Retina (tissue), 1 donor: ENCODE data around the gene ELP2.
"Not testable (repeated sequence)": the region's sequence is repeated elsewhere in the genome, so short reads cannot be mapped to it uniquely, and the experiment has no call there.

ENCODE experiments used
- DNase-seq: peaks from one replicate; pipeline ENCODE4 v3.0.0-alpha.2; 2016

The ELP2 gene, protein sequence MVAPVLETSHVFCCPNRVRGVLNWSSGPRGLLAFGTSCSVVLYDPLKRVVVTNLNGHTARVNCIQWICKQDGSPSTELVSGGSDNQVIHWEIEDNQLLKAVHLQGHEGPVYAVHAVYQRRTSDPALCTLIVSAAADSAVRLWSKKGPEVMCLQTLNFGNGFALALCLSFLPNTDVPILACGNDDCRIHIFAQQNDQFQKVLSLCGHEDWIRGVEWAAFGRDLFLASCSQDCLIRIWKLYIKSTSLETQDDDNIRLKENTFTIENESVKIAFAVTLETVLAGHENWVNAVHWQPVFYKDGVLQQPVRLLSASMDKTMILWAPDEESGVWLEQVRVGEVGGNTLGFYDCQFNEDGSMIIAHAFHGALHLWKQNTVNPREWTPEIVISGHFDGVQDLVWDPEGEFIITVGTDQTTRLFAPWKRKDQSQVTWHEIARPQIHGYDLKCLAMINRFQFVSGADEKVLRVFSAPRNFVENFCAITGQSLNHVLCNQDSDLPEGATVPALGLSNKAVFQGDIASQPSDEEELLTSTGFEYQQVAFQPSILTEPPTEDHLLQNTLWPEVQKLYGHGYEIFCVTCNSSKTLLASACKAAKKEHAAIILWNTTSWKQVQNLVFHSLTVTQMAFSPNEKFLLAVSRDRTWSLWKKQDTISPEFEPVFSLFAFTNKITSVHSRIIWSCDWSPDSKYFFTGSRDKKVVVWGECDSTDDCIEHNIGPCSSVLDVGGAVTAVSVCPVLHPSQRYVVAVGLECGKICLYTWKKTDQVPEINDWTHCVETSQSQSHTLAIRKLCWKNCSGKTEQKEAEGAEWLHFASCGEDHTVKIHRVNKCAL

GRCh38 chr18:36129300-36130038 is at the start of gene ELP2, which contains the start of gene SLC39A6:
Gene ELP2 (plus strand): TSS chr18:36129899. CDS start chr18:36129934, 35 bp downstream.
Gene SLC39A6 (minus strand): TSS chr18:36129340. CDS start chr18:36127007, 2,333 bp downstream.
- peak; percentile 100 for DNase-seq

DNA sequence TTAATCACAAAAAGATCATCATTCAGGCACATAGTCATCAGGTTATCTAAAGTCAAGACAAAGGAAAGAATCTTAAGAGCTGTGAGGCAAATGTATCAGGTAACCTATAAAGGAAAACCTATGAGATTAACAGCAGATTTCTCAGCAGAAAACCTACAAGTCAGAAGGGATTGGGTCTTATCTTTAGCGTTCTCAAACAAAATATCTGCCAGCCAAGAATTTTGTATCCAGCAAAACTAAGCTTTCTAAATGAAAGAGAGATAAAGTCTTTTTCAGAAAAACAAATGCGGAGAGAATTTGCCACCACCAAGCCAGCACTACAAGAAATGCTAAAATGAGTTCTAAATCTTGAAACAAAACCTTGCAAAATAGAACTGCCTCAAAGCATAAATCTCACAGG is 48.6 kb upstream of the ELP2 start:
- DNase-seq = not testable (repeated sequence)

DNA sequence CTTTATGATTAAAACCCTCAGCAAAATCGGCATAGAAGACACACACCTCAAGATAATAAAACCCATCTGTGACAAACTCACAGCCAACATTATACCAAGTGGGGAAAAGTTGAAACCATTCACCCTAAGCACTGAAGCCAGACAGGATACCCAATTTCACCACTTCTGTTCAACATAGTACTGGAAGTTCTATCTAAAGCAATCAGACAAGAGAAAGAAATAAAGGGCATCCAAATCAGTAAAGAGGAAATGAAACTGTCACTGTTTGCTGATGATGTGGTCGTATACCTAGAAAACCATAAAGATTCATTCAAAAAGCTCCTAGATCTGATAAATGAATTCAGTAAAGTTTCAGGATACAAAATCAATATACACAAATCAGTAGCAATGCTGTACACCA is 46.0 kb upstream of the ELP2 start:
- no peak for DNase-seq

- DNase-seq = no peak
These were observed 44.5 kb upstream of the ELP2 start for GRCh38 chr18:36085195-36085594.

DNA sequence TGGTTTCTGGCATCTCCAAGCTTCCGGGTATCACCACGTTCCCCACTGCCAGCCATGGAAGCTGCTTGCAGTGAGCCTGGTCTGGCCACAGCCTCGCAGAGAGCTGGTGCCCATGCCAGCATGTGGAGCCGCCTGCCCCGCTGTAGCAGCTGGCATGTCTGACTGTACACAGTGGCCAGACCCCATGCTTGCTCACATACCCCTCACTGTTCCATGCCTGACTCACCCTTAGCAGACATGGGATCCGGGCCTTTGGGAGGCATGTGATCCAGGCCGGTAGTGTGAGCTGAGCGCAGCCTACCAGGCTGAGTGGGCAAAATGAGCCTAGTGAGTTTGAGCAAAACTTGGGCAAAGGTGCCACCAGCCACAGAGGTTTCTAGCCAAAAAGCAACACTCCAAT is 43.5 kb upstream of the ELP2 start:
- DNase-seq = no peak

DNA sequence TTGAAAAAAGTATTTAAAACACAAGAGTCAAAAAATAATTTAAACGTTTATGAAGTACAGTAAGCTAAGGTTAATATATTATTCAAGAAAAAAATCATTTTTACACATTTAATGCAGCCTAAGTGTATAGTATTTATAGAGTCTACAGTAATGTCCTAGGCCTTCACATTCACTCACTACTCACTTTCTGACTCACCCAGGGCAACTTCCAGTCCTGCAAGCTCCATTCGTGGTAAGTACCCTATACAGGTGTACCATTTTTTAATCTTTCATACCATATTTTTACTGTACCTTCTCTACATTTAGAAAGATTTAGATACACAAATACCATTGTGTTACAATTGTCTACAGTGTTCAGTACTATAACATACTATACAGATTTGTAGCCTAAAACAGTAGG is 41.4 kb upstream of the ELP2 start:
- no peak for DNase-seq

DNA sequence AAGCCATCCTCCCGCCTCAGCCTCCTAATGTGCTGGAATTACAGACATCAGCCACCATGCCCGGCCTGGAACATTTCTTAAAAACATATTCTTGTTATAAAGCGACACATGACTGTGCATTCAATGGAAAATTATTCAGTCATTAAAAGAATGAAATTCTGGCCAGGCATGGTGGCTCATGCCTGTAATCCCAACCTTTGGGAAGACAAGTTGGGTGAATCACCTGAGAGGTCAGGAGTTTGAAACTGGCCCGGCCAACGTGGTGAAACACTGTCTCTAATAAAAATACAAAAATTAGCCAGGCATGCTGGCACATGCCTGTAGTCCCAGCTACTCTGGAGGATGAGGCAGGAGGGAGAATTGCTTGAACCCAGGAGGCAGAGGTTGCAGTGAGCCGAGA is 40.7 kb upstream of the ELP2 start:
- DNase-seq = no peak

DNA sequence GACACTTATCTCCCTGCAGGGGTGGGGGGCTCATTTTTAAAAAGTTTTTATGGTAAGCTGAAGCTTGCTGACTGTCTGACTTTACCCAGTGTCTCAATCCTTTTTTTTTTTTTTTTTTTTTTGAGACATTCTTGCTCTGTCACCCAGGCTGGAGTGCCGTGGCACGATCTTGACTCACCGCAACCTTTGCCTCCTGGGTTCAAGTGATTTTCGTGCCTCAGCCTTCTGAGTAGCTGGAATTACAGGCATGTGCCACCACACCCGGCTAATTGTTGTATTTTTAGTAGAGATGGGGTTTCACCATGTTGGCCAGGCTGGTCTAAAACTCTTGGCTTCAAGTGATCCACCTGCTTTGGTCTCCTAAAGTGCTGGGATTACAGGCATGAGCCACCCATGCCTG is 37.6 kb upstream of the ELP2 start:
- not testable (repeated sequence) for DNase-seq

GRCh38 chr18:36094431-36094830 is 35.3 kb upstream of the ELP2 start:
- DNase-seq = no peak

DNA sequence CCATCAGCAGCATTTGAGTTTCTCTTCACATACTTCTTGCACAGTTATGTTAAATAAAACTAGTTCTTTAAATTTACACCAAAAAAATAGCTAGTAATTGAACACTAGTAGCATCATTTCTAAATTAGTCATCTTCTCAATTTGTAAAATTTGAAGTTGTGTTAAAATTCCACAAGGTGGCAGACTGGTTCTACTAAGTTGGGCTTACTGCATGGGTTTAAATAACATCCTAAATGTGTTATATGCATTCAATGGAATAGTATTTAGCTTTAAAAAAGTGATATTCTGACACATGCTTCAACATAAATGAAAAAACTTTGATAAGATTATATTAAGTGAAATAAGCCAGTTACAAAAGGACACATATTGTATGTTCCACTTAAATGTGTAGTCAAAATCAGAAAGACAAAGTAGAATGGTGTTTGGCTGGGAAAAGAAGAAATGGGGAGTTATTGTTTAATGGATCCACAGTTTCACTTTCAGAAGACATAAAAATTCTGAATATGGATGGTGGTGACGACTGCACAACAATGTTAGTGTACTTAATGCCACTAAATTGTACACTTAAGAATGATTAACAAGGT is 33.7 kb upstream of the ELP2 start:
- no peak for DNase-seq

- no peak for DNase-seq
These were observed 32.7 kb upstream of the ELP2 start for GRCh38 chr18:36096955-36097354.

- no peak for DNase-seq
These were observed 30.4 kb upstream of the ELP2 start for GRCh38 chr18:36099311-36099710.

GRCh38 chr18:36101943-36102342 is 27.8 kb upstream of the ELP2 start:
- no peak for DNase-seq

GRCh38 chr18:36104749-36105148 is 24.9 kb upstream of the ELP2 start:
- no peak for DNase-seq

DNA sequence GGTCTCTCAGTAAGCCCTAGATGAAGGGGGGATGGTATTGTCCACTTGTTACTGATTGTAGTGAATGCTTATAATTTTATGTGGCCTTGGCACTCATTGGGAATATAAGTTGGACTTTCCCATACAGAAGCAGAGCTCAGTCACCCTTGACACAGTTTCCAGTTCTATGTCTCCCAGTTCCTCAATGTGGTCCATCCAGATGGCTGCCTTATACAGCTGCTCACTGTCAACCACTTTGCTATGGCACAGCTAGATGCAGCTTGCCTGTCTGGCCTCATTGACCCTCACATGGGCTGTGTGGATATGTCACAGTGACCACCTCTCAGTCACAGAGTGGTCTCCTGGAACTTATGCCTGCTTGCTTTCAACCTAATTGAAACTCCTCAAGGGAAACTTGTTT is 22.2 kb upstream of the ELP2 start:
- DNase-seq = no peak

- no peak for DNase-seq
These were observed 21.5 kb upstream of the ELP2 start for GRCh38 chr18:36108196-36108595.

GRCh38 chr18:36108601-36109000 is 21.1 kb upstream of the ELP2 start:
- DNase-seq = no peak

- DNase-seq = no peak
These were observed 20.0 kb upstream of the ELP2 start for GRCh38 chr18:36109737-36110136.

- DNase-seq = no peak
These were observed 17.4 kb upstream of the ELP2 start for GRCh38 chr18:36112302-36112701.

DNA sequence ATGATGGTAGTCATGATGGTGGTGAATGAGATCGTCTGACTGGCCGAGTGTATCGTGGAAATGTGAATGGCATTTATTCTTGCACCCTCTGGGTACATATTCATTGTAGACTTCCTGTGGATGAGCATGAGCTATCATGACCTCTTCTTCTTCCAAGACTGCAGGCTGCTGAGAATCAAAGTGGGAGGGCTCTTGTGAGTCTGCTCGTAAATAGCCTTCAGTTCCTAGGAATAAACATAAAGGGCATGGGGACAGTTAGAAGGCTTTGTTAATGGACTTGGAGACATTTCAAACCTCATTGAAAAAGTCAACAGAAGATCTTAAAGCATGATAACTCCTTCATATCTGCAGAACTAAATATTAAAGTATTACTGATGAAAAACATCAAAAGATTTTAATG is 15.4 kb upstream of the ELP2 start:
- DNase-seq = no peak

DNA sequence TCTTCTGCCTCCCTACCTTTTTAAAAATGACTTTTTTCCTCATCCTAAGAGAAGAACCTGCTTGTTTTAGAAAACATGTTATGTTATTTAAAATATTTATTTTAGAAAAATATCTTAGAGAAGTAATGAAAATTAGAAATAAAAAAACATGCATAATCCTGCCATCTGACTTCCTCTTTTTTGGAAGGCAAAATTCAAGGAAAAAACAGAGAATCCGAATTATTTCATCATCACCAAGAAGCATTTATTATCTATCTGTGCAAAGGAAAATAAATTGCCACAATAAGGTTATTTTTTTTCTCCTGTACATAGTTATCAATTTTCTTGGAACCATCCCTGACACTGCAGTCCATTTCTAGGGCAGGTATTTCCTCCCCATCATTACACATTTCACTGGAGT is 15.0 kb upstream of the ELP2 start:
- no peak for DNase-seq

GRCh38 chr18:36116771-36117170 is 12.9 kb upstream of the ELP2 start:
- not testable (repeated sequence) for DNase-seq

DNA sequence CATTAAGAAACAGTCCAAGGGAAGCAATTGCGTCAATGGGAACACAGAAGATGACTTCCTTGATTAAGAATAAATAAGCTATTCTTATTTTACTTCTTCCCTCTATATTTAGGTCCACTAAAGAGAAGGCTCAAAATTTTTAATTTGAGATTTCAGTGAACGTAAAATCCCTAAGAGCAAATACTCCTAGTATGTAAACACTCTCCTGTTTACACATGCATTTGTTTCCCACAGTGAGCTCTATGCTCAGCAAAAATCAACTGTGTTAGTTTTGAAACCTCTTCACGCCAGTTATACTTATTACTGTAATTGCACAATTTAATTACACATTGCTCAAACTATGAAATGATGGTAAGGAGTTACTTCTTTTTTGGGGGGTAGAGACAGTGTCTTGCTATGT is 9.4 kb upstream of the ELP2 start:
- no peak for DNase-seq
